GM12865 (cell line): ENCODE results near the gene TMEM126B.
A peak's percentile ranks its signal among the peaks of the same experiment; 100 is the strongest.
"Not testable (repeated sequence)": the region's sequence is repeated elsewhere in the genome, so short reads cannot be mapped to it uniquely, and the experiment has no call there.

Experiments
- DNase-seq: peaks from one replicate; pipeline ENCODE4 v3.0.0; 2010; ENCODE audit warnings: low read depth
- H3K4me3 ChIP-seq: 2 replicates; pipeline ENCODE4 v1.5.1; 2011; ENCODE audit warnings: mild to moderate bottlenecking, low read depth, low read length, control low read depth
- CTCF ChIP-seq: IDR thresholded peaks from 2 replicates; pipeline ENCODE4 v1.5.1; 2011; ENCODE audit warnings: low read length, control low read depth, low read depth, inconsistent platforms; ENCODE audit not compliant: insufficient read depth; ENCODE audit errors: missing control alignments

Gene TMEM126B

DNA sequence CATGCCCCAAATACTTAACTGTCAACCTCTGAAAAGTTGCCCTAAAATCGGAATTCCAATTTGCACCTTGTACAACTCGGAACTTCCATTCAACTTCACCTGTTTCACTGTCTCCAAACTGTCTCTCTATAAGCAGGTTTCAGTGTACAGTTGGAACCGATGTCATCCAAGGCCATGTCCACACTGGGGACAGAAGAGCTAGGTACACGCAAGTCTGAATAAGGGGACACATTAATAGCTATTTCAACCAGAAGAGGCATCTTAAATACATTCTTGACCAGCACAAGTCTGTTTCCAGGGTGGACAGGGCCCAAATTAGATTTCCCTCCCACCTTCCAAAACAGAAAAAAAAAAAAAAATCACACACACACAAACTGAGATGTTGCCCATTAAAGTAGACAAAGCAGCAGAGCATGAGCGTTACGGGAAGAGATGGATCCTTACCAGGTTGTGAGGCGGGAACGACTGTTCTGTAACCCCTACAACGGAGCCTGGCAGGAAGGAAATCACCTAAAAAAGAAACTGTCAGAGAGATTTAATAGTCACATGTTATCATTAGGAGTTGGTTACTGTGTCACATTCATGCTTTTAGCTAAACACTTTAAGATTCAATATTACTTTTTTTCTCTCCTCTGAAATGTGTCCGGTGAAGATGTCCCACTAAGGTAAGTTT, 34.8 kb downstream of the TMEM126B start:
- TF ChIP-seq CTCF: no peak
- no peak for DNase-seq
- peak overlapping the region; percentile 75 for H3K4me3 ChIP-seq

- peak; percentile 89 for DNase-seq
- peak overlapping the region; percentile 75 for H3K4me3 ChIP-seq
- peak; percentile 61 for TF ChIP-seq CTCF
Measured at GRCh38 chr11:85663753-85664614, 35.6 kb downstream of the TMEM126B start.

DNA sequence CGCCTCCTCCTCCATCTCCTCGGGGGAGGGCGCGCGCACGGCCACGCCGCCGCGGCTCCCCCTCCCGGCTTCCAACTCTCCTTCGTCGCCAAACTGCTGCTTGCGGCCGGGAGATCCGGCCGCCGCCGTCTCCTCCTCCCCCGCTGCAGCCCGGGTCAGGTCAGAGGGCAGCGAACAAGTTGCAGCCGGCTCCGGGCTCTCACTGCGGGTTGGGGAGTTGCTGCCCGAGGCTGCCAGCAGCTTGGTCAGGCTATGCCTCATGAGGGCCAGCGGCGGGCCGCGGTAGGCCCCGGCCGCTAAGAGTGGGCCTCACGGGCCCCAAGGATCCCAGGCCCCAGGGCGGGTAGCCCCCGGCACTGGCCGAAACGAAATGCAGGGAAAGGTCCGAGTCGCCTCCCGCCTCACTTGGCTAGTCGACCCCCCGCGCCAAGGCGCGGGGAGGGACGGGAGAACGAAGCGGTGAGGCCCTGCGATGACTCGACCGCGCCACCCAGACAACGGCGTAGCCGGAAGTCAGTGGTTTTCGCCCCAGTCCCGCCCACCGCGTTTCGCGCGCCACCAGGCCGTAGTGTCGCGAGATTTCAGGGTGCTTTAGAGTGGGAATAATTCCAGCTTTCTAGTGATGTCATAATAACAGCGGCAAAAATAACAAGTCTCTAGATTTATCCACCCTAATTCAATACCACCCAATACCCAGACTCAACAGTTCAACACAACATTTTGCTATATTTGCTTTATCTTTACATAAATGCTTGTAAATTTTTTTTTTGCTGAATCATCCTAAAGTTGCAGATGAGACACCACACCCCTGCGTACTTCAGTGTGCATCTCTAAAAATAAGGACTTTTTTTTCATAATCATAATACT, 36.5 kb downstream of the TMEM126B start, which contains the start of gene CREBZF:
Gene CREBZF (minus strand): TSS at position 515 of the 867 bp plus-strand sequence. CDS start 254 bp downstream, at position 261.
- TF ChIP-seq CTCF: no peak
- H3K4me3 ChIP-seq: peak within 1 kb of the TSS; percentile 75
- peak; percentile 96 for DNase-seq

GRCh38 chr11:85665733-85666132, 37.3 kb downstream of the TMEM126B start:
- no peak for TF ChIP-seq CTCF
- DNase-seq: no peak
- no peak overlapping the region for H3K4me3 ChIP-seq

DNA sequence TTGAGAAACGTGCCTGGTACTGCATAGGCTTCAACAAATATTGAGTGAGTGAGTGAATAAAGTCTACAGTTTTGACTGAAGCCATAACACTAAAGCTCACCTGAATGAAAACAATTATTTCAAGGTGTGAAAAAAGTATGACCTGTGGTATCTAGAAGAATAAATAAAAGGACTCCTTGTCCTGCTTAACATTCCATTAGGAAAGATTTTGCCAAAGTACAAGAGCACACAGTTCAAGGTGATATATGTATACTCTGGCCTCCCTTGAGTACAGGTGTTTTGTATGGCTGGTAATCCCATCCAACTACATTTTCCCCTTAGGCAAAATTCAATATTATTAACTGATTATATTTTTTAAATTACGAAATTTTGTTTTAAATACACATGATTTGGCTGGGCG, 38.3 kb downstream of the TMEM126B start:
- no peak for DNase-seq
- TF ChIP-seq CTCF: no peak
- no peak overlapping the region for H3K4me3 ChIP-seq

- no peak for TF ChIP-seq CTCF
- no peak for DNase-seq
- H3K4me3 ChIP-seq: no peak overlapping the region
Measured at GRCh38 chr11:85668157-85668556, 39.8 kb downstream of the TMEM126B start.

DNA sequence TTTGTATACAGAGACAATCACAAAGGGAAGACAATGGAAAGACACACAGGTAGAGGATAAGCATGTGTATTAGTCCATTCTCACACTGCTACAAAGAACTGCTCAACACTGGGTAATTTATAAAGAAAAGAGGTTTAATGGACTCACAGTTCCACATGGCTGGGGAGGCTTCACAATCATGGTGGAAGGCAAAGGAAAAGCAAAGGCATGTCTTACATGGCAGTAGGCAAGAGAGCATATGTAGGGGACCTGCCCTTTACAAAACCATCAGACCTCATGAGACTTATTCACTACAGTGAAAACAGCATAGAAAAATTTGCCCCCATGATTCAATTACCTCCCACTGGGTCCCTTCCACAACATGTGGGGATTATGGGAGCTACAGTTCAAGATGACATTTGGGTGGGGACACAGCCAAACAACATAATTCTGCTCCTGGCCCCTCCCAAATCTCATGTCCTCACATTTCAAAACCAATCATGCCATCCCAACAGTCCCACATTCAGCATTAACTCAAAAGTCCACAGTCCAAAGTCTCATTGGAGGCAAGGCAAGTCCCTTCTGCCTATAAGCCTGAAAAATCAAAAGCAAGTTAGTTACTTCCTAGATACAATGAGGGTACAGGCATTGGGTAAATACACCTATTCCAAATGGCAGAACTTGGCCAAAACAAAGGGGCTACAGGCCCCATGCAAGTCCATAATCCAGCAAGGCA, 42.7 kb downstream of the TMEM126B start:
- not testable (repeated sequence) for DNase-seq, H3K4me3 ChIP-seq
